ENCODE measurements around the gene ENOX2. TPM values are rescaled to one million over a fixed set of nuclear protein-coding genes. Genes with fewer than 3 reads are reported as not detected.

The ENOX2 gene
- total RNA-seq, 1 donor from 2014 or later = 16.2 TPM

DNA sequence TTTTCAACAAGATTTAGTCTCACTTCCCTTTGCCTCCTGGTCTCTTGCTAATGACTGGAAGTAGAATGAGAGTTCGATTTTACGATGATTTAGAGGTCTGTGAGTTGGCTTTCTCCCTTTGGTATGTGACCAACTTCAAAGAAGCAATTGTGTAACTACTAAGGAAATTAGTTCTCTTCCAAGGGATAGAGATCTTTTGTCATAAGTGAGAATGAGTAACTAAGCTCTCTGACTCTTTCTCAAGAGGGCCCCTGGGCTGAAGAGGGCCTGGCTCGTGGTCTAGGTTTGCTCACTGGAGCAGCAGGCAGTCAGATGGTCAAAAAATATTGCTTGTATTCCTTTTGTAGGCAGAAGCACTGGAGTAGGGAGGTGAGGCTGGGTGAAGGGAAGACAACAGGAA is 176.3 kb downstream of the ENOX2 start:
- Mint-ChIP-seq H3K4me3 (no peak overlapping the region), H3K9me3 (peaks cover 6% of the 10 kb centered on the region), H3K27me3 (no peaks in the 10 kb centered on the region), H3K27ac (no peak overlapping the region), H3K36me3 (ENCODE audit: low read depth) (peaks cover 35% of the 10 kb centered on the region), H3K4me1 (no peaks in the 10 kb centered on the region)
- intact Hi-C loops (cut with micrococcal nuclease) = no loop called here
- POLR2A ChIA-PET = no interaction called here
- TF ChIP-seq, protein P1, sequence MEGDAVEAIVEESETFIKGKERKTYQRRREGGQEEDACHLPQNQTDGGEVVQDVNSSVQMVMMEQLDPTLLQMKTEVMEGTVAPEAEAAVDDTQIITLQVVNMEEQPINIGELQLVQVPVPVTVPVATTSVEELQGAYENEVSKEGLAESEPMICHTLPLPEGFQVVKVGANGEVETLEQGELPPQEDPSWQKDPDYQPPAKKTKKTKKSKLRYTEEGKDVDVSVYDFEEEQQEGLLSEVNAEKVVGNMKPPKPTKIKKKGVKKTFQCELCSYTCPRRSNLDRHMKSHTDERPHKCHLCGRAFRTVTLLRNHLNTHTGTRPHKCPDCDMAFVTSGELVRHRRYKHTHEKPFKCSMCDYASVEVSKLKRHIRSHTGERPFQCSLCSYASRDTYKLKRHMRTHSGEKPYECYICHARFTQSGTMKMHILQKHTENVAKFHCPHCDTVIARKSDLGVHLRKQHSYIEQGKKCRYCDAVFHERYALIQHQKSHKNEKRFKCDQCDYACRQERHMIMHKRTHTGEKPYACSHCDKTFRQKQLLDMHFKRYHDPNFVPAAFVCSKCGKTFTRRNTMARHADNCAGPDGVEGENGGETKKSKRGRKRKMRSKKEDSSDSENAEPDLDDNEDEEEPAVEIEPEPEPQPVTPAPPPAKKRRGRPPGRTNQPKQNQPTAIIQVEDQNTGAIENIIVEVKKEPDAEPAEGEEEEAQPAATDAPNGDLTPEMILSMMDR (IDR thresholded peaks at IDR 0.05) = no peak
- no peak for ATAC-seq (ENCODE audit: low read depth)
- CTCF ChIA-PET = no interaction called here
- no peak for DNase-seq

GRCh38 chrX:130725519-130725918 is 177.5 kb downstream of the ENOX2 start:
- H3K9me3 Mint-ChIP-seq = peaks cover 6% of the 10 kb centered on the region
- ChIA-PET POLR2A (no interaction called here), CTCF (no interaction called here)
- no peak for ATAC-seq (ENCODE audit: low read depth)
- H3K27me3 Mint-ChIP-seq = no peaks in the 10 kb centered on the region
- H3K27ac Mint-ChIP-seq = no peak overlapping the region
- H3K4me1 Mint-ChIP-seq = no peaks in the 10 kb centered on the region
- H3K4me3 Mint-ChIP-seq = no peak overlapping the region
- TF ChIP-seq, protein P1 (IDR thresholded peaks at IDR 0.05) = no peak
- intact Hi-C loops (cut with micrococcal nuclease) = no loop called here
- DNase-seq = no peak
- peaks cover 32% of the 10 kb centered on the region for H3K36me3 Mint-ChIP-seq (ENCODE audit: low read depth)

DNA sequence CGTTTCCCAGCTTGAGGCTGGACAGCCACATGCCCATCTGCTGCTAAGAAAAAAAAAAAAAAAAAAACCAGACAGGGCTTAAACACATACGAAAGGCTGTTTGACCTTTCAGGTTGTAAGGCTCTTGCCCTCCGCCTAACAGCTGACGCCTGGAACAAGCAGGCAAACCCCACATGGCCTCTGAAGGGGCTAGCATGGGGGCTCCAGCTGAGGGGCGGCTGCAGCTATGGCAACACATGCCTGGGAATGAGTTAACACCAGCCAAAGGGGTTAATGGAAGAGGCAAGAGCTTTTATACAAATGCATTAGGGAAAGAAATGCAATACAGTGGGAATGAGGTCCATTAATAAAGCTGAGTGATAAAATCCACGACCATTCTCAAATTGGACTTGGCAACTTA is 183.6 kb downstream of the ENOX2 start:
- no peak for DNase-seq
- POLR2A ChIA-PET = no interaction called here
- intact Hi-C loops (cut with micrococcal nuclease) = no loop called here

DNA sequence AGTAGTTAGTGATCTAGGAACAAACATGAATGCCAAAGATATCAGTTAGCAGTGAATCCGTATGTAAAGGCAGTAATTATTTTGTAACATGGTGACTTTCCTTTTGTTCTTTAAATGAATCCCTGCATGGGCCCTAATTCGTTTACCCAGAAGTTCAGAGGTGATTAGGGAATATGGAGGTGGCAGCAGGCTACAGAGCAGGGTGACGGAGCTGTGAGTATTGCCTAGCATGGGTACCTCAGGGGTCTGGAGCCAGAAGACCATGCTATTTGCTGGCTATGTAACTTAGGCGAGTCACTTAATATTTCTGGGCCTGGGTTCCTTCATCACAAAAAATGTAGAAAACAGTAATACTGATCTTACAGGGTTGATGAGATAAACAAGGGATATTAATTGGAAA is 184.9 kb downstream of the ENOX2 start:
- no peaks in the 10 kb centered on the region for H3K27me3 Mint-ChIP-seq
- no peak overlapping the region for H3K4me3 Mint-ChIP-seq
- DNase-seq = no peak
- TF ChIP-seq, protein P1 (IDR thresholded peaks at IDR 0.05) = no peak
- ChIA-PET CTCF (no interaction called here), POLR2A (no interaction called here)
- no peaks in the 10 kb centered on the region for H3K4me1 Mint-ChIP-seq
- intact Hi-C loops (cut with micrococcal nuclease) = no loop called here
- no peaks in the 10 kb centered on the region for H3K9me3 Mint-ChIP-seq
- H3K36me3 Mint-ChIP-seq (ENCODE audit: low read depth) = peaks cover 8% of the 10 kb centered on the region
- no peak overlapping the region for H3K27ac Mint-ChIP-seq
- ATAC-seq (ENCODE audit: low read depth) = no peak

More for the DNA sequence above, 183.6 kb downstream of the ENOX2 start:
- H3K36me3 Mint-ChIP-seq (ENCODE audit: low read depth) = peaks cover 8% of the 10 kb centered on the region
- H3K9me3 Mint-ChIP-seq = no peaks in the 10 kb centered on the region
- no peak for ATAC-seq (ENCODE audit: low read depth)
- no peak overlapping the region for H3K4me3 Mint-ChIP-seq
- no peak overlapping the region for H3K27ac Mint-ChIP-seq
- no peaks in the 10 kb centered on the region for H3K27me3 Mint-ChIP-seq
- H3K4me1 Mint-ChIP-seq = no peaks in the 10 kb centered on the region
- TF ChIP-seq, protein P1 (IDR thresholded peaks at IDR 0.05) = no peak
- CTCF ChIA-PET = no interaction called here

GRCh38 chrX:130716781-130717413 is 186.1 kb downstream of the ENOX2 start:
- ChIA-PET CTCF (no interaction called here), POLR2A (no interaction called here)
- ATAC-seq (ENCODE audit: low read depth) = no peak
- H3K27ac Mint-ChIP-seq = no peak overlapping the region
- H3K36me3 Mint-ChIP-seq (ENCODE audit: low read depth) = peaks cover 8% of the 10 kb centered on the region
- intact Hi-C loops (cut with micrococcal nuclease) = no loop called here
- DNase-seq = no peak
- TF ChIP-seq, protein P1 (IDR thresholded peaks at IDR 0.05) = no peak
- no peaks in the 10 kb centered on the region for H3K27me3 Mint-ChIP-seq
- no peaks in the 10 kb centered on the region for H3K9me3 Mint-ChIP-seq
- no peak overlapping the region for H3K4me3 Mint-ChIP-seq
- H3K4me1 Mint-ChIP-seq = no peaks in the 10 kb centered on the region
